Nephron progenitor cell (in vitro differentiated cells): ENCODE data around the gene SARDH.

ENCODE experiments used
- DNase-seq: peaks from one replicate; pipeline ENCODE4 v3.0.0; 2021
- H3K27ac Mint-ChIP-seq: 2 replicates; pipeline ENCODE4 v1.8.0; 2021; ENCODE audit warnings: mild to moderate bottlenecking, moderate library complexity, mixed read lengths
- H3K27me3 Mint-ChIP-seq: 2 replicates; pipeline ENCODE4 v1.8.0; 2021; ENCODE audit warnings: mild to moderate bottlenecking, low read depth, mixed read lengths; ENCODE audit not compliant: poor library complexity
- H3K36me3 Mint-ChIP-seq: 2 replicates; pipeline ENCODE4 v1.8.0; 2021; ENCODE audit warnings: low read depth, mixed read lengths
- H3K4me1 Mint-ChIP-seq: 2 replicates; pipeline ENCODE4 v1.8.0; 2021; ENCODE audit warnings: mixed read lengths
- H3K4me3 Mint-ChIP-seq: 2 replicates; pipeline ENCODE4 v1.8.0; 2021; ENCODE audit warnings: mild to moderate bottlenecking, moderate library complexity, mixed read lengths
- H3K9me3 Mint-ChIP-seq: 2 replicates; pipeline ENCODE4 v1.8.0; 2021; ENCODE audit warnings: mild to moderate bottlenecking, moderate library complexity, mixed read lengths
- TF ChIP-seq, protein P1 (sequence below): fragments of 200-600 bp; sonication (generic); IDR thresholded peaks from 2 replicates; pipeline ENCODE4 v1.5.0; 2021; ENCODE audit warnings: antibody characterized with exemption

Gene SARDH

GRCh38 chr9:133656211-133657119, 81.7 kb downstream of the SARDH start:
- Mint-ChIP-seq H3K4me1 (peaks cover 43% of the 10 kb centered on the region), H3K27ac (no peak overlapping the region), H3K36me3 (no peaks in the 10 kb centered on the region), H3K9me3 (no peaks in the 10 kb centered on the region), H3K27me3 (peaks cover 45% of the 10 kb centered on the region), H3K4me3 (no peak overlapping the region)
- DNase-seq = no peak
- TF ChIP-seq, protein P1, sequence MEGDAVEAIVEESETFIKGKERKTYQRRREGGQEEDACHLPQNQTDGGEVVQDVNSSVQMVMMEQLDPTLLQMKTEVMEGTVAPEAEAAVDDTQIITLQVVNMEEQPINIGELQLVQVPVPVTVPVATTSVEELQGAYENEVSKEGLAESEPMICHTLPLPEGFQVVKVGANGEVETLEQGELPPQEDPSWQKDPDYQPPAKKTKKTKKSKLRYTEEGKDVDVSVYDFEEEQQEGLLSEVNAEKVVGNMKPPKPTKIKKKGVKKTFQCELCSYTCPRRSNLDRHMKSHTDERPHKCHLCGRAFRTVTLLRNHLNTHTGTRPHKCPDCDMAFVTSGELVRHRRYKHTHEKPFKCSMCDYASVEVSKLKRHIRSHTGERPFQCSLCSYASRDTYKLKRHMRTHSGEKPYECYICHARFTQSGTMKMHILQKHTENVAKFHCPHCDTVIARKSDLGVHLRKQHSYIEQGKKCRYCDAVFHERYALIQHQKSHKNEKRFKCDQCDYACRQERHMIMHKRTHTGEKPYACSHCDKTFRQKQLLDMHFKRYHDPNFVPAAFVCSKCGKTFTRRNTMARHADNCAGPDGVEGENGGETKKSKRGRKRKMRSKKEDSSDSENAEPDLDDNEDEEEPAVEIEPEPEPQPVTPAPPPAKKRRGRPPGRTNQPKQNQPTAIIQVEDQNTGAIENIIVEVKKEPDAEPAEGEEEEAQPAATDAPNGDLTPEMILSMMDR = no peak

DNA sequence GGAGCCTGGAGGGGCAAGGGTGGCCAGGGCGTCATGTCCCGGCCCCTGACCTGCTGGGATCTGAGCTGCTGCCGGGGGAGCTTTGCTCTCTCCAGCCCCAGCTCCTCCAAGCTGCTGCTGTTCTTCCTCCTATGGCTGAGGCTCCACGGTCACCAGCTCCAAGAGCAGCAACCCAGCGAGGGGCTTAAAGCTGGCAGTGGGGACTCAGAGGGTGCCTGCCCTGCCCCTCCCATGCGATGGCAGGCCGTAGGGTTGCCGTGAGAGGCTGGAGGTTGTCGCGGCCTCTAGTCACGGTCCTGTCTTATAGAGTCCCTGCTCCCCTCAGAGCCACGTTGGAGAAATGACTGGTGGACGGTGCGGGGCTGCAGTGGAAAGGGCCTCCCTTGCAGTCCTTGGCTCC, 82.5 kb downstream of the SARDH start:
- TF ChIP-seq, protein P1 = no peak
- no peak for DNase-seq
- H3K27me3 Mint-ChIP-seq = peaks cover 45% of the 10 kb centered on the region

GRCh38 chr9:133654736-133655657, 83.2 kb downstream of the SARDH start:
- TF ChIP-seq, protein P1 = no peak
- no peak overlapping the region for H3K27ac Mint-ChIP-seq
- peaks cover 42% of the 10 kb centered on the region for H3K27me3 Mint-ChIP-seq
- DNase-seq = no peak
- H3K9me3 Mint-ChIP-seq = no peaks in the 10 kb centered on the region
- H3K36me3 Mint-ChIP-seq = no peaks in the 10 kb centered on the region
- peaks cover 41% of the 10 kb centered on the region for H3K4me1 Mint-ChIP-seq
- no peak overlapping the region for H3K4me3 Mint-ChIP-seq

More for the DNA sequence above, 82.5 kb downstream of the SARDH start:
- Mint-ChIP-seq H3K9me3 (no peaks in the 10 kb centered on the region), H3K4me3 (no peak overlapping the region), H3K36me3 (no peaks in the 10 kb centered on the region), H3K27ac (no peak overlapping the region), H3K4me1 (peaks cover 43% of the 10 kb centered on the region)

DNA sequence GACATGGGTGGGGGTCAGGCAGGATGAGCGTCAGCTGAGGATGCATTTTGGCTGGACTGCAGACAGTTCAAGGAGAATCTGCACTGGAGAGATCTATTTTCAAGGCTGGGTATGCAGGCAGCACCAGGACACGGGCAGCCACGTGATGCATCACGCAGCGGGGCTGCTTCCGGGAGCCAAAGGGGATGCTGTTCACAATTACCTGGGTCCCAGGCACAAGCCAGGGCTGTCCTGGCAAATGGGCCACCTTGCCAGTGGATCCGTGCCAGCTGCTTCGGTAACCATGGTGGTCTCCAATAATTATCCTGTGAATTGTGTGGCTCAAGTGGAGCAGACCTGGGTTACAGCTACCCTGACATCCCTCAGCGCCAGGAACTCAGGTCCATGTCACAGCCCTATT, 84.5 kb downstream of the SARDH start:
- TF ChIP-seq, protein P1 = no peak
- no peak overlapping the region for H3K4me3 Mint-ChIP-seq
- no peaks in the 10 kb centered on the region for H3K9me3 Mint-ChIP-seq
- no peaks in the 10 kb centered on the region for H3K36me3 Mint-ChIP-seq
- H3K27me3 Mint-ChIP-seq = peaks cover 40% of the 10 kb centered on the region
- H3K27ac Mint-ChIP-seq = no peak overlapping the region
- DNase-seq = no peak
- H3K4me1 Mint-ChIP-seq = peaks cover 32% of the 10 kb centered on the region

GRCh38 chr9:133650026-133650425, 88.1 kb downstream of the SARDH start:
- Mint-ChIP-seq H3K36me3 (no peaks in the 10 kb centered on the region), H3K9me3 (no peaks in the 10 kb centered on the region), H3K27ac (no peak overlapping the region), H3K4me1 (peaks cover 14% of the 10 kb centered on the region), H3K27me3 (peaks cover 18% of the 10 kb centered on the region), H3K4me3 (no peak overlapping the region)
- TF ChIP-seq, protein P1 = no peak
- DNase-seq = no peak
